AG04450 (cell line): Measurements from ENCODE around the gene TNFAIP8L2. TPM values are rescaled to one million over a fixed set of nuclear protein-coding genes. Genes with fewer than 3 reads are reported as not detected.

Experiments used
- CTCF ChIA-PET: fragments of 300-600, 350-600 bp; formaldehyde crosslinking; extraction: SDS; loops from one replicate; lab custom pipeline; 2022; ENCODE audit warnings: antibody characterized with exemption, inconsistent platforms; lab: Charles Lee
- POLR2A ChIA-PET: fragments of 350-600 bp; formaldehyde crosslinking; extraction: SDS; loops from one replicate; lab custom pipeline; 2021; ENCODE audit warnings: antibody characterized with exemption, inconsistent platforms; lab: Yijun Ruan, JAX
- DNase-seq: peaks from one replicate; pipeline ENCODE4 v3.0.0-alpha.2; 2011; ENCODE audit warnings: low read depth, low spot score
- H3K27ac ChIP-seq: one replicate; pipeline ENCODE4 v1.5.1; 2012; ENCODE audit warnings: low read depth, low read length, control low read depth
- H3K27me3 ChIP-seq: one replicate; pipeline ENCODE4 v1.6.0; 2012; ENCODE audit warnings: low read length; ENCODE audit not compliant: control insufficient read depth, insufficient read depth
- H3K4me3 ChIP-seq: 2 replicates; pipeline ENCODE4 v1.5.1; 2011; ENCODE audit warnings: mild to moderate bottlenecking, low read depth, low read length, control low read depth
- H3K9me3 ChIP-seq: 2 replicates; pipeline ENCODE4 v1.5.1; 2012; ENCODE audit warnings: low read length; ENCODE audit not compliant: control insufficient read depth, insufficient read depth
- CTCF ChIP-seq: IDR thresholded peaks from 2 replicates; pipeline ENCODE4 v1.5.1; 2011; ENCODE audit warnings: low read depth, low read length, control low read depth, inconsistent platforms
- polyA plus RNA-seq: library from polyadenylated mRNA; depleted of rRNA; stranded (reverse); fragments of >200 nt; gene quantifications from 2 replicates; pipeline ENCODE4 v1.2.3, GENCODE V29; 2011

TNFAIP8L2 gene
- polyA plus RNA-seq, 1 experiment: not detected

- CTCF ChIA-PET: interaction anchor here (1.0 to 2.0 kb wide), 3 partner anchors 9 to 67 kb away, joined by 3 to 9 read pairs (median 6); partner anchors contain the start of gene TMOD4
- peak; percentile 50 for DNase-seq
- POLR2A ChIA-PET: interaction anchor here (0.6 to 1.0 kb wide), 6 partner anchors 12 to 1266 kb away, joined by 3 to 4 read pairs (median 3); partner anchors contain the start of gene VPS72
- no peaks in the 10 kb centered on the region for H3K9me3 ChIP-seq
- no peaks in the 10 kb centered on the region for H3K27me3 ChIP-seq
- no peak for TF ChIP-seq CTCF
- peak overlapping the region; percentile 87 for H3K27ac ChIP-seq
- peak overlapping the region; percentile 99 for H3K4me3 ChIP-seq
These were observed 10.1 kb downstream of the TNFAIP8L2 start for GRCh38 chr1:151166505-151166956.

- no peak for TF ChIP-seq CTCF
- POLR2A ChIA-PET: interaction anchor here (0.6 to 1.0 kb wide), 5 partner anchors 23 to 1267 kb away, joined by 3 to 4 read pairs (median 3); partner anchors contain the start of gene VPS72
- Histone ChIP-seq H3K4me3 (peak overlapping the region; percentile 99), H3K9me3 (no peaks in the 10 kb centered on the region), H3K27me3 (no peaks in the 10 kb centered on the region), H3K27ac (peak overlapping the region; percentile 87)
- CTCF ChIA-PET: interaction anchor here (1.1 to 2.0 kb wide), 3 partner anchors 9 to 68 kb away, joined by 3 to 6 read pairs (median 5); partner anchors contain the start of gene TMOD4
- DNase-seq: no peak
These were observed 10.7 kb downstream of the TNFAIP8L2 start for GRCh38 chr1:151167116-151167515.

GRCh38 chr1:151171190-151171589, 14.7 kb downstream of the TNFAIP8L2 start:
- no peak for TF ChIP-seq CTCF
- no peak for DNase-seq
- ChIA-PET CTCF (no interaction called here), POLR2A (interaction anchor here (0.6 to 1.2 kb wide), 2 partner anchors 19 to 38 kb away, joined by 3 to 5 read pairs; partner anchors contain the start of gene VPS72)
- no peak overlapping the region for H3K4me3 ChIP-seq
- H3K9me3 ChIP-seq: no peaks in the 10 kb centered on the region
- no peak overlapping the region for H3K27ac ChIP-seq
- no peaks in the 10 kb centered on the region for H3K27me3 ChIP-seq

- no peak for TF ChIP-seq CTCF
- H3K4me3 ChIP-seq: no peak overlapping the region
- H3K9me3 ChIP-seq: no peaks in the 10 kb centered on the region
- no peak for DNase-seq
- POLR2A ChIA-PET: interaction anchor here (0.7 kb wide), 1 partner anchor 15 kb away, joined by 4 read pairs; the partner anchor contains the start of gene VPS72
- CTCF ChIA-PET: interaction anchor here (0.7 to 2.4 kb wide), 12 partner anchors 8 to 77 kb away, joined by 3 to 19 read pairs (median 5); partner anchors contain the start of gene VPS72
- peak overlapping the region; percentile 39 for H3K27ac ChIP-seq
- H3K27me3 ChIP-seq: no peaks in the 10 kb centered on the region
These were observed 18.7 kb downstream of the TNFAIP8L2 start for GRCh38 chr1:151175041-151175741.
